ENCODE data around the gene ATG10.
"Not testable (repeated sequence)": the region's sequence is repeated elsewhere in the genome, so short reads cannot be mapped to it uniquely, and the experiment has no call there.

ATG10 gene

DNA sequence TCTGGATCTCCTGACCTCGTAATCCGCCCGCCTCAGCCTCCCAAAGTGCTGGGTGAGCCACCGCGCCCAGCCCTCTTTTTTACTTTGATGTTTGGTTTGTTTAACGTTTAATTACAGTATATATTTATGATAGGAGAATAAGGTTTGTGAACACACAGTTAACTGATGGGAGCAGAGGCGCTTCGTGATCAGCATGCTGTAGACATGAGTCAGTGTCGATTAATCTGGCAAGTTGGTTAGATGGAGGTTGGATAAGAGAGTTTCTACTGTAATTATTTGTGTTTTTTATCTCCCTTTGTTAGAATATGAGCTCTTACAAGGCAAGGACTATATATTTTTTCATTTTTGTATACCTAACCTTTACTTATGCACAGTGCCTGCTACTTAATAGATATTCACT lies 14.3 kb downstream of the ATG10 start:
- no peak for DNase-seq (ENCODE audit: low read depth)
- no peak overlapping the region for H3K4me3 ChIP-seq (ENCODE audit: low read length)
- TF ChIP-seq, protein P1, sequence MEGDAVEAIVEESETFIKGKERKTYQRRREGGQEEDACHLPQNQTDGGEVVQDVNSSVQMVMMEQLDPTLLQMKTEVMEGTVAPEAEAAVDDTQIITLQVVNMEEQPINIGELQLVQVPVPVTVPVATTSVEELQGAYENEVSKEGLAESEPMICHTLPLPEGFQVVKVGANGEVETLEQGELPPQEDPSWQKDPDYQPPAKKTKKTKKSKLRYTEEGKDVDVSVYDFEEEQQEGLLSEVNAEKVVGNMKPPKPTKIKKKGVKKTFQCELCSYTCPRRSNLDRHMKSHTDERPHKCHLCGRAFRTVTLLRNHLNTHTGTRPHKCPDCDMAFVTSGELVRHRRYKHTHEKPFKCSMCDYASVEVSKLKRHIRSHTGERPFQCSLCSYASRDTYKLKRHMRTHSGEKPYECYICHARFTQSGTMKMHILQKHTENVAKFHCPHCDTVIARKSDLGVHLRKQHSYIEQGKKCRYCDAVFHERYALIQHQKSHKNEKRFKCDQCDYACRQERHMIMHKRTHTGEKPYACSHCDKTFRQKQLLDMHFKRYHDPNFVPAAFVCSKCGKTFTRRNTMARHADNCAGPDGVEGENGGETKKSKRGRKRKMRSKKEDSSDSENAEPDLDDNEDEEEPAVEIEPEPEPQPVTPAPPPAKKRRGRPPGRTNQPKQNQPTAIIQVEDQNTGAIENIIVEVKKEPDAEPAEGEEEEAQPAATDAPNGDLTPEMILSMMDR (conservative IDR thresholded peaks at IDR 0.05; ENCODE audit: low read depth, low read length): no peak

DNA sequence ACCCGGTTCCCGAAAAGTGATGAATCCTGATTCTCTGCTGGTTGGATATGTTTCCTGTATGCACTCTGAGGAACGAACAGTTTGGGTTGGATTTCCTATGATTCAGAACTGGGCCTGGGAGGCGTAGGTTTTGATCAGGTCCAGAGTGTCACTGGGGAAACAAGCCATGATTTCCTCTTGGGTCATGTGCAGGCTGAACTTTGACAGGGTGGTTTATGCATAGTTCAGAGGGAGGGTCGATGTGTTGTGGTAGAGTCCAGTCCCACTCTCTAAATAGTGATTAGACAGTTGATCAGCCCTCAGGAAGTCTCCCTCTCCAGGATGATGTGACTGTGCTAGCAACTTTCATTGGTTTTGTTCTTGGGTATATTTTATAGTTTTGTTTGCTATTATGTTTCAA lies 17.4 kb downstream of the ATG10 start:
- no peak overlapping the region for H3K4me3 ChIP-seq (ENCODE audit: low read length)
- TF ChIP-seq, protein P1 (conservative IDR thresholded peaks at IDR 0.05; ENCODE audit: low read depth, low read length): no peak
- DNase-seq (ENCODE audit: low read depth): no peak

DNA sequence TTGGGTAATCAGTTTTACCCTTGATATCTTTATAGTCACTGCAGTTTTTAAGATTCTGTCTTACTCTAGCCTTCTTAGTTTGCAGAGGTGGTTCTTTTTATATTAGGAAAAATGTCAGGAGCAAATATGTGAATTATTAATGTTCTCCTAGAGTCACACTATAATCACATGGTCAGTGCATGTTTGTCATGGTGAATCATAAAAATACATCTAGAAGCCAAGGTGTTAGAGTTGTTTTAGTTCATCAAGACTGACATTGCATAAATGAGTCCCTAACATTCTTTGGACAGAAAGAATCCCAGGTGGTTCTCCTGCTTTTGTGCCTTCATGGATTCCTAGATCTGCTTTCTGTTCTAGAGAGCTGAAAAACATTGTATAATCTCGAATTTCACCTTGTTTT lies 22.9 kb downstream of the ATG10 start:
- H3K4me3 ChIP-seq (ENCODE audit: low read length): no peak overlapping the region
- TF ChIP-seq, protein P1 (conservative IDR thresholded peaks at IDR 0.05; ENCODE audit: low read depth, low read length): no peak
- DNase-seq (ENCODE audit: low read depth): no peak

DNA sequence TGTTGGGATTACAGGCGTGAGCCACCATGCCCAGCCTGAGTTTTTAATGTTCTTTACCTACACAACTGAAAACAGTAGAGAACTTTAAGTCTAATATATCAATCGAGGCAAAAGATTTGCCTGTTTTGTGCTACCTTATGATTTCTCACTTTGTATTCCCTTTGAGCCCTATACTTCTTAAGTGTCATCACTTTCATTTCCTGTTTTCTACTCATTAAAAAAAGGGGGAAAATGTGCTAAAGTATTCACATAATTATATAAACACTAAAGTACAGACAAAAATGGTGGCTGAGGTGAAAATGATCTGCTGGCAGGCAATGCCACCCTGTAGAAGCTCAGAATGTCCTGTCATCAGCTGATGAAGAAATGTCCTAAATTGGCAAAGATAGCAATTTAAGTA lies 23.6 kb downstream of the ATG10 start:
- H3K4me3 ChIP-seq (ENCODE audit: low read length): no peak overlapping the region
- no peak for DNase-seq (ENCODE audit: low read depth)
- TF ChIP-seq, protein P1 (conservative IDR thresholded peaks at IDR 0.05; ENCODE audit: low read depth, low read length): no peak

DNA sequence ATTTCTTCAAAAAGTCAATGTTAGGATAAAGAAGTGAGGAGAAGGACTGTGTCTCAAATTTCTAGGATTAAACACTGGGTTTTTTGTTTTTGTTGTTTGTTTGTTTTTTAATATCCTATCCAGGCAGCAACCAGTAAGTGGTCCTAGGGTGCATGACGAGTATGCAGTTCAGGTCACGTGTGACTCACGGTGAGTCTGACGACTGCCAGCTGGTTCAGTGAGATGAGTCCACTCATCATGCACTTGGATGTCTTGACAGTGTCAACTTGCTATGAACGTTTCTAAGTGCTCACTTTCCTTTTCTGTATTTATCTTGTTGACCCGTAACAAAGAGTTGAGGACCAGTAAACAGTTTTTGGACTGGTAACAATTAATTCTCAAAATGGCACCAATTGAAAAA lies 32.7 kb downstream of the ATG10 start:
- no peak for DNase-seq (ENCODE audit: low read depth)
- TF ChIP-seq, protein P1 (conservative IDR thresholded peaks at IDR 0.05; ENCODE audit: low read depth, low read length): no peak

DNA sequence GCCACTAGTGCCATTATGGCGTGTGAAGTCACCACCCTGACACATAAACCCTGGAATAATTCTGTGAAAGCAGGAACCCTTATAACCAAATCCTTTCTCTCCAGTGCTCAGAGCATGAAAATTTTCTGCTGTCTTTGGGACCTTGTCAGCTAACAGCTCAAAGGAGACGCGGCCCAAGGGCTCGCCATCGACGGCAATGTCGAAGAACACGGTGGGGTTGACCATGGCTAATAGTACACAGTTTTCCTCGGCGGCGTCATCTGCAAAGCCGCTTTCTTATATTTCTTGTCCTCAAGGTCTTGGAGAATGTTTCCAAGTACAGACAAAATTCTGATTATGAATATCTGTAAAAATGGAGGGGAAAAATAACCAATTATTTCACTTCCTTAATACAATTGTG lies 38.0 kb downstream of the ATG10 start:
- not testable (repeated sequence) for H3K4me3 ChIP-seq (ENCODE audit: low read length); DNase-seq (ENCODE audit: low read depth)

More for the DNA sequence above, 32.7 kb downstream of the ATG10 start:
- H3K4me3 ChIP-seq (ENCODE audit: low read length): no peak overlapping the region

DNA sequence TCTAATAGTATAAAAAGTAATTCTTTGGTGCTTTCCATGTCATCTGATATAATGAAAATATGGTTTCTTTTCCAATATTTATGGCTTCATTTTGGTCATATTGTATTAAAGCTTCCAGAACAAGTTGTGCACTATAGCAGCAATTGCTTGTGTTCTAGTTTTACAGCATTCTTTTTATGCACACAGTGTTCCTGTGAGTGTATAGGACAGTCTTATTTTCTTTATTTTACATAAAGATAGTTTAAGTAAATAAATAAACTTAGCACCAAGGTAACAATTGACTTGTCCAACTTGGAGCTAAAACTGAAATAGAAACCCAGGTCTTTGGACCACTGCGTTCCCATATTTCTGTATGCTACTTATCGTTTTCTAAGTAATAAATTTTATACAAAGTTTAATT lies 38.9 kb downstream of the ATG10 start:
- no peak for DNase-seq (ENCODE audit: low read depth)
- TF ChIP-seq, protein P1 (conservative IDR thresholded peaks at IDR 0.05; ENCODE audit: low read depth, low read length): no peak
- H3K4me3 ChIP-seq (ENCODE audit: low read length): no peak overlapping the region

DNA sequence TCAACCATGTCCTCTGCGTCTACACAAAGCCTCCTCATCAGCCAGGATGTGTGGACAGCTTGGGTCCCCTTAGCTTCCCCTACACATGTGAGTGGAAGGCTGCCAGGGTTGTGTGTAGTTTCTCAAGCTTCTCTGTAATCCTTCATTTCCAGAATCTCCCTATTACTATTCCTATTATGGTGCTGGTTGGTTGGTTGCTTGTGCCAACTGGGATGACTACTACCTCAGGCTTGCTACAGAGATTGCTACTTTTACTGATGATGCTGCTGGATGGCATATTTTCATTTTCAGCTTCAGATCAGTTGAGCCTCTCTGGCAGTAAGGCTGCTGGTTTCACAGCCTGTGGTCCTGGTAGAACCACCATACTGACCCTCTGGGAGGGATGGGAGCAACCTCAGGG lies 39.9 kb downstream of the ATG10 start:
- no peak for DNase-seq (ENCODE audit: low read depth)
- TF ChIP-seq, protein P1 (conservative IDR thresholded peaks at IDR 0.05; ENCODE audit: low read depth, low read length): no peak
- no peak overlapping the region for H3K4me3 ChIP-seq (ENCODE audit: low read length)

DNA sequence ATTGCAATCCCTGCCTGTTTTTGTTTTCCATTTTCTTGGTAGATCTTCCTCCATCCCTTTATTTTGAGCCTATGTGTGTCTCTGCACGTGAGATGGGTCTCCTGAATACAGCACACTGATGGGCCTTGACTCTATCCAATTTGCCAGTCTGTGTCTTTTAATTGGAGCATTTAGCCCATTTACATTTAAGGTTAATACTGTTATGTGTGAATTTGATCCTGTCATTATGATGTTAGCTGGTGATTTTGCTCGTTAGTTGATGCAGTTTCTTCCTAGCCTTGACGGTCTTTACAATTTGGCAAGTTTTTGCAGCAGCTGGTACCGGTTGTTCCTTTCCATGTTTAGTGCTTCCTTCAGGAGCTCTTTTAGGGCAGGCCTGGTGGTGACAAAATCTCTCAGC lies 42.8 kb downstream of the ATG10 start:
- DNase-seq (ENCODE audit: low read depth): not testable (repeated sequence)

More for the DNA sequence above, 42.8 kb downstream of the ATG10 start:
- H3K4me3 ChIP-seq (ENCODE audit: low read length): not testable (repeated sequence)
